Left colon (tissue), 2 donors: ENCODE data around the gene IFITM10. TPM values are rescaled to one million over a fixed set of nuclear protein-coding genes. Genes with fewer than 3 reads are reported as not detected.

Experiments
- ATAC-seq: fragments of 200-7000 bp; cut with Tn5 transposase; one replicate; pipeline ENCODE4 v1.9.1; 2020; ENCODE audit warnings: mild to moderate bottlenecking, moderate library complexity
- DNase-seq, 2 donors: peaks; one replicate each; pipeline ENCODE4 v3.0.0-alpha.2; 2020
- intact Hi-C, 2 donors: fragments of 100-400 bp; cut with DNase I in 1 of 2; cut with micrococcal nuclease in 1 of 2; formaldehyde crosslinking; loops; one replicate each; pipeline versions ENCODE4 v1.11.2 to v1.14.0; 2022; cut with DNase I, micrococcal nuclease
- total RNA-seq, 2 donors: library from RNA; stranded (reverse); fragmentation: NEBNext Ultra II Directional; extraction: Animal tissue kit (Norgen Biotek cat#: 25700); gene quantifications; one replicate each; pipeline ENCODE4 v1.2.1, GENCODE V29; 2021
- donor health status: DM: no; HTN: no; CAD: no.
- donor health status: DM: yes; HTN: yes; CAD: no.

Gene IFITM10
- total RNA-seq, 2 donors from 2014 or later, result 0.87 to 1.7 TPM

DNA sequence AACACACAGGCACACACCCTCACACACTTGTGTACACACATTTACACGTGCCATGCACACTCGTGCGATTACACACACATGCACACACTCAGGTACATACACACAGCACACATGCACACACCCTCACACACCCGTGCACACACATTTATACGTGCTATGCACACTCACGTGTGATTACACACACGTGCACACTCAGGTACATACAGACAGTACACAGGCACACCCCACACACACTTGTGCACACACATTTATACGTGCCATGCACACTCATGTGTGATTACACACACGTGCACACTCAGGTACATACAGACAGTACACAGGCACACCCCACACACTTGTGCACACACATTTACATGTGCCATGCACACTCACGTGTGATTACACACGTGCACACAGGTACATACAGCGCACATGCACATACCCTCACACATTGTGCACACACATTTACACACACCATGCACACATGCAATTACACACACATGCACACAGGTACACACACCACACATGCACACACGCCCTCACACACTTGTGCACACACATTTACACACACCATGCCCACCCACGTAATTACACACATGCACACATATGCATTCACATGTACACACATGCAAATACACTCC, 4.6 kb downstream of the IFITM10 start:
- DNase-seq (no peak), ATAC-seq (no peak)
- intact Hi-C loops, result no loop called here

GRCh38 chr11:1744891-1745700, 5.3 kb downstream of the IFITM10 start:
- DNase-seq (no peak), ATAC-seq (no peak)
- intact Hi-C loops, result no loop called here

DNA sequence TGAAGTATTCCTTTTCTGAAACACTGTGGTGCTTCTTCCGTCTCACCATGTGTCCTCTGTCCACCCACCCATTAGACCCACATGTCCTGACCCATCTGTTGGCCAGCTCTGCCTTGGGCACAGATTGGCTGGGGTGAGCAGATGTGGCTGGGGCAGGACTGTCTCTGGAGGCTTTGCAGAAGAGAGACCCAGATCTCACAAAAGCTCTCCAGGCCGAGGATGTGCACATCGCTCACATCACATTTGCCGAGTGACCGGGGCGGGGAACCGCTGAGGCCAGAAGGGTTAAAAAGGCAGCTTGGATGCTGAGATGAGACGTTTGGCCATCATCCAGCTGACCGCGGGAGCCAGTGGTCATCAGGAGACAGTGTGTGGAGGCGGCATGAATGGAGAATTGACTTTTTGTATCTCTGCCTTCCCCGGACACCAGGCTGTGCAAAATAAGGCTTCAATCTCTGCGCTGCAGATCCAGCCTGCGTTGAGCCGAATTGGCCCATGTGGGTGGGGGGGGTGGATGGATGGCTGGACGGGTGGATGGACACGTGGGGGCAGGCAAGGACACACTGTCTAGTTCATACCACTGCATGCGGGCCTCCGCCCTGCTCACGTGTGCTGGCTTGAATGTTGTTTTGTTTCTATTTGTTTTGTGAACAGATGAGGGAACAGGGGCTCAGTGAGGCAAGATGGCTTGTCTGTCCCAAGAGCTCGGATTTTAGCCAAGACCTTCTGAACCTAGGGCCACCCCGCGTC, 6.1 kb downstream of the IFITM10 start:
- intact Hi-C loops, result no loop called here
- no peak for ATAC-seq
- no peak for DNase-seq

- intact Hi-C loops, result no loop called here
- no peak for DNase-seq
- no peak for ATAC-seq
These were observed 6.7 kb downstream of the IFITM10 start for GRCh38 chr11:1743585-1744136.

DNA sequence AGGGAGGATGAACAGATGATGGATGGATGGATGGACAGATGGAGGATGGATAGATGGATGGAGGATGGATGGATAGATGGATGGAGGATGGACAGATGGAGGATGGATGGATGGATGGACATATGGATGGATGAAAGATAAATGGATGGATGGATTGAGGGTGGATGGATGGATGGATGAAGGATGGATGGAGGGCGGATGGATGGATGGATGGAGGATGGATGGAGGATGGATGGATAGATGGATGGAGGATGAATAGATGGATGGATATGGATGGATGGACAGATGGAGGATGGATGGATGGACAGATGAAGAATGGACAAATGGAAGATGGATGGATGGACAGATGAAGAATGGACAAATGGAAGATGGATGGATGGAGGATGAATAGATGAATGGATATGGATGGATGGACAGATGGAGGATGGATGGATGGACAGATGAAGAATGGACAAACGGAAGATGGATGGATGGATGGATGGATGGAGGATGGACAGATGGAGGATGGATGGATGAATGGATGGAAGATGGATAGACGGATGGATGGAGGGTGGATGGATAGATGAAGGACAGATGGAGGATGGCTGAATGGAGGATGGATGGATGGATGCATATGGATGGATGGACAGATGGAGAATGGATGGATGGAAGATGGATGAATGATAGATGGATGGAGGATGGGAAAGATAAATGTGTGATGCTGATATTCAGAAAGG, 7.4 kb downstream of the IFITM10 start:
- DNase-seq, result no peak
- intact Hi-C loops, result no loop called here

GRCh38 chr11:1742371-1742770, 8.0 kb downstream of the IFITM10 start:
- DNase-seq, result no peak
- intact Hi-C loops, result no loop called here
- no peak for ATAC-seq

More for the DNA sequence above, 7.4 kb downstream of the IFITM10 start:
- no peak for ATAC-seq

GRCh38 chr11:1741741-1742140, 8.7 kb downstream of the IFITM10 start:
- ATAC-seq (no peak), DNase-seq (no peak)
- intact Hi-C loops, result no loop called here

DNA sequence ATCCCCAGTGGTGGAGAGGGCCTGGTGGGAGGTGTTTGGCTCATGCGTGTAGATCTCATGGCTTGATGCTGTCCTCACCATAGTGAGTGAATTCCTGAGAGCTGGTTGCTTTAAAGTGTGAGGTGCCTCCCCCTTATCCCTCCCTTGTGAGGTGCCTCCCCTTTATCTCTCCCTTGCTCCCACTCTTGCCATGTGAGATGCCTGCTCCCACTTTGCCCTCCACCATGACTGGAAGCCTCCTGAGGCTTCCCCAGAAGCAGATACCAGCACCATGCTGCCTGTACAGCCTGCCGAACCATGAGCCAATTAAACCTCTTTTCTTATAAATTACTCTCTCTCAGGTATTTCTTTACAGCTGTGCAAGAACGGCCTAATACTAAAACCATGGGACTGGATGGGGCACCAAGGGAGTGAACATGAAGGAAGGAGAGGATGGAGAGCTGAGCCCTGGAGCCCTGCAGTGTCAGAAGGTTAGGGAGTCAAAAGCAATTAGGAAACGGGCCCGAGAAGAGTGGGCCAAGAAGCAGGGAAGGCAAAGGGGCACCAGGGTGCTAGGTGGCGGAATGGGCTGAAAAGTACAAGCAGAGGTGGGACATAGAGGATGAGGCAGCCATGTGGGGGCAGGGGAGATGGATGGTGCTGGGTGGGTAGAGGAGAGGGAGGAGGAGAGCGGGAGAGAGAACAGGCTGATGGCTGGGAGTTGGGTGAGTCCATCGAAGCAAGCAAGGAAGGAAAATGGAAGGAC, 9.4 kb downstream of the IFITM10 start:
- intact Hi-C loops, result no loop called here
- no peak for DNase-seq
- no peak for ATAC-seq

DNA sequence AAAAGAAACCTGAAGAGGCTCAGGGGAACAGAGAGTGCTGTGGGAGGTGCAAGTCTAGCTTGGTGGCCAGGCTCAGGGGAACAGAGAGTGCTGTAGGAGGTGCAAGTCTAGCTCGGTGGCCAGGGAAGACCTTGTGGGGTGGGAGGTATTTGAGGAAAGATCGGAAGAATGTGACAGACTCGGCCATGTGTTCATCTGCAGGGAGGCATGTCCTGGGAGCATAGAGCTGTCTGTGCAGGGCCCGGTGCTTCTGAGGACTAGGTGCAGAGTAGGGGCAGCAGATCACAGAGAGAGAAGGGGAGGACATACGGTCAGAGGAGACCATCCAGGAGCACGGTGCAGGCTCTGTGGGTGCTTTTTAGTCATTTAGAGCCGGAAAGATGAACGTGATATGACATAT, 10.8 kb downstream of the IFITM10 start:
- peak in 1 of 2 donors; percentile 15 for DNase-seq
- no peak for ATAC-seq

DNA sequence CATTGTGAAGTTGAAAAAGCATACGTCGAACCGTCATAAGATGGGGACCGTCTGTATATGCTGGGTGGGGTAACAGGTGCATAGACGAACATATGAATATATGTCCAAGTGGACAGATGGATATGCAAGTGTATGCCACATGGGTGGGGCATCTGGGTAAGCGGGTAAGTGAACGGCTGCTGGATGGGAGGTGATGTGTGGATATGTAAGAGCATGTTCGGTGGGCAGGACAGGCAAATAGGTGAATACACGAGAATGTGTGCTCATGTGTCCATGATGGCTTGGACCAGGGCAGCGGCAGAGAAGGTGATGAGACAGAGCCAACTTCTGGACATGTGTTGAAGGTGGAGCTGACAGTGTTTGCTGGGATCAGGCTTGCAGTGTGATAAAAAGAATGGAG, 12.0 kb downstream of the IFITM10 start:
- intact Hi-C loops, result no loop called here
- no peak for ATAC-seq
- no peak for DNase-seq

More for the DNA sequence above, 10.8 kb downstream of the IFITM10 start:
- intact Hi-C loops, result no loop called here

DNA sequence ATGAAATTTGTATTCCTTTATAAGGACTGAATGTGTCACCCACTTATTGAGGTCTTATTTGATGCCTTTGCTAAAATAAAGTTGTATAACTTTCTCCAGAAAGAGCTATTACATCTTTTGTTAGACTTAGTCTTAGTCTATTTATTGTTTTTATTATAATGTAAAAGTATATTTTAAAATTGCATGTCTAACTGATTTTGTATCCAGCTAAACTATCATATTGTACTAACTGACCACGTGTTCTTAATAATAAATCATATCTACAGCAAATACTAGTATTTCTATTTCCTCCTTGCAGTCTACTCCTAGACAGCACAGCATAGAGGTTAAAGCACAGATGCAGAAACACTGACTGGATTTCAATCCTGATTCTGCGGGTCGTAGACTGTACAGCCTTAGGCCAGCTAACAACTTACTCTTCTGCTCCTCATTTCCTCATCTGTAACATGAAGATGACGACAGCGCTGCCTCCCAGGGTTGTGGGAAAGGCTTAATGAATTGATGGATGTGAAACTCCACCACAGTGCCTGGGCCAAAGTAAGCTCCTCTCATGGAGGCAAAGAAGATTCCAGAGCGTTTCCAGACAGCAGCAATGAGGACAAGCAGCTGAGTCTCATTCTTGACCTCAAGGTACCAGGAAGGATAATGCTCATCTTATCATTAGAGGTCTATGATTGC, 13.2 kb downstream of the IFITM10 start:
- intact Hi-C loops, result no loop called here
- ATAC-seq (no peak), DNase-seq (no peak)

GRCh38 chr11:1736447-1736992, 13.9 kb downstream of the IFITM10 start:
- no peak for DNase-seq
- intact Hi-C loops, result no loop called here
- no peak for ATAC-seq

GRCh38 chr11:1735271-1735670, 15.1 kb downstream of the IFITM10 start:
- ATAC-seq, result no peak
- intact Hi-C loops, result no loop called here

DNA sequence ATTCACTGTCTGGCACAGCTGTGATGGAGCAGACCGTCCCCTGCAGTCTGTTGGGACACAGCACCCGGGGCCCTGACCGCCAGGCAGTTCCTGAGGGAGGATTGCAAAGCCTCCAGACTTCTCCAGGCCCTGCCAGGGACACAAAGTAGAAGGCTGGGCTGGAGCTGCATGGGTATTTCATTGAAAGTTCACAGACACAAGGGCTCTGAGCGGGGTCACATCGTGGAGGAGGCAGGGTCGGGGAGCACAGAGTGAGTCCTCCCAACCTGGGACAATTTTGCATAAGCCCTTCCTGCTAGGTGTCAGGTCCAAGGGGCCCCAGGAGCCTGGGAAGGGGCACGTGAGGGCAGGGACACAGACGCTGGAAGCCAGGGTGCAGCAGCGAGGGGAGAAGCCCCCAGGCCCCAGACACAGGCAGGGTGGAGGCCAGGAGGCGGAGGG, 15.7 kb downstream of the IFITM10 start:
- DNase-seq, result no peak
- ATAC-seq, result no peak
- intact Hi-C loops, result no loop called here

More at GRCh38 chr11:1735271-1735670, 15.1 kb downstream of the IFITM10 start:
- no peak for DNase-seq

- intact Hi-C loops, result no loop called here
- no peak for ATAC-seq
- DNase-seq, result no peak
These were observed 16.4 kb downstream of the IFITM10 start for GRCh38 chr11:1733716-1734640.

DNA sequence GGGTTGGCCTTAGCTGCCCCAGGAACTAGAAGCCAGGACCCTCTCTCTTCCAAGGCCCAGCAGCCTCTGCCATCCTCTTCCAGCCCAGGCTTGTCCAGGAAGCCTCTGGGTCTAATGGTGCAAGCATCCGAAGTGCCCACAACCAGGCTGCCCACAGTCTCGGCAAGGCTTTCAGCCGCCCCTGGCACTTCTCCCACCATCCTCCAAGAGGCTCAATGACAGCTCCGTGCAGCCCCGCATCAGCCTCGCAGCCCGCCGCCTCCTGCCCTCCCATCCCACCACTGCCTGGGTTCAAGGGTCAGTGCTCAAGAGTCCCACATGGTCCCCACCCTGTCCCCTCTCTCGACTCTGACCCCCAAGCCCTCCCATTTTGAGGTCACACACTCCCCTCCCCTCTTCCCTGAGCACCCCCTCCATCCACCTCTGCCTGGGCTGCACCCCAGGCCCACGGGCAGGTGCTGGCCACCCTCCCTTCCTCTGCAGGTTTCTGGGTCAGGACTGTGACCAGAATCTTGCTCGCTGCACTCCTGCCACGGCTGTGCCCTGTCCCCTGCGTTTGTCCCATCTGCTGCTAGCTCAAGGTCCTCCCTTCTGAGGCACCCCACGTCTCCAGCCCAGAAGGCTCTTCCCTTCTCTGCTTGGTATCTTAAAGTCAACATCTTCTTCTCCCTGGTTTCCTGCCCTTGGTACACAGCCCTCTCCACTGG, 17.2 kb downstream of the IFITM10 start:
- DNase-seq (no peak), ATAC-seq (no peak)
- intact Hi-C loops, result no loop called here
